Femur (tissue), 1 donor: ENCODE results near the gene NBEAL1.
"Not testable (repeated sequence)": the region's sequence is repeated elsewhere in the genome, so short reads cannot be mapped to it uniquely, and the experiment has no call there.

Source experiments
- DNase-seq: peaks from one replicate; pipeline ENCODE4 v3.0.0-alpha.2; 2017

Gene NBEAL1

DNA sequence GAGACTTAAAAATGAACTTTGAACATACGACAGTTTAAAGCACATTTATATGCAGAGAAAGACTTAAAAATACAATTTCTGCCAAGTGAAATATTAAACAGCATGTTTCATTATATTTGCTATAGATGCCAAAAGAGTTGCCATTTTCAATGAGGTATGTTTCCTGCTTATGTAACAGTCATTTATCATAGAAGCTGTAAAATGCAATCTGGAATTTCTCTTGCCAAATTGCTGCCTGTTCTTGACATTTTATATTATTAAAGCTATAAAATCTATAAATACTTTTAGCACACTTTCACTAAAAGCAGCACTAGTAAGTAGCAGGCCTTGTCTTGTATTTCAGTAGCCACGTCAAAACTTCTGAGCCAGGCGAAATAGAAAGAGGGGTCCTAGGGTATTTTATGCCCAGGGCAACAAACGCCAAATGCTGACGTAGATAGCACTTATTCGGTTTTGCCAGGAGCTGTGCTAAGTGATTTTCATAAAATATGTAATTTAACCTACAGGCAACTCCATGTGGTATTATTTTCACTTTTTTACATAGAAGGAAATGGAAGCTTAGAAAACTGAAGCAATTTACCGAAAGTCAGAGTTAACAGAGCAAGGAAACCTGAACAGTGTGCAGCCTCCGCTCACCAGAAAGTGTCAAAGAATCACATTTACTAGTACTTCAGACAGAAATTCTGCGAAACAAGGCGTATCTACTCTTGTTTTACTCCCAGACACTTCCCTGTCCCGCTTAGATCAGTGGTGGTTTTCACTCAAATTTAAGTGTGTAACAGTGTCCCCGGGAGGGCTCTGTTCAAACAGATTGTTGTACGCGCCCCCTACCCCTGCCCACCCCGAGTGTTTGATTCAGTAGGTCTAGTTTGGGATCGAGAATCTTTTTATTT is 222.9 kb downstream of the NBEAL1 start:
- DNase-seq: no peak

DNA sequence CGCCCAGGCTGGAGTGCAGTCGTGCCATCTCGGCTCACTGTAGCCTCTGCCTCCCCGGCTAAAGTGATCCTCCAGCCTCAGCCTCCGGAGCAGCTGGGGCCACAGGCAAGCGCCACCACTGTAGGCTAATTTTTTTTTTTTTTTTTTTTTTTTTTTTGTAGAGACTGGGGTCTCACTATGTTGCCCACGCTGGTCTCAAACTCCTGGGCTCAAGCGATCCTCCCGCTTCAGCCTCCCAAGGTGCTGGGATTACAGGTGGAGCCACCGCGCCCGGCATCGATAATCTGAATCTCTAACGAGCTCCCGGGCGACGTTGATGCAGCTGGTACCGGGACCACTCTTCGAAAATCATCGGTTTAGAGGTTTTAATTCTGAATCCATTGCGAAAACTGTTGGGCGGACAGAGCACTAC is 223.6 kb downstream of the NBEAL1 start:
- no peak for DNase-seq

GRCh38 chr2:203238704-203239526 is 224.2 kb downstream of the NBEAL1 start, which contains the start of gene CYP20A1:
Gene CYP20A1, plus strand, starts transcription at chr2:203239018. Its CDS starts 45 bp downstream, at chr2:203239063.
- peak; percentile 98 for DNase-seq

DNA sequence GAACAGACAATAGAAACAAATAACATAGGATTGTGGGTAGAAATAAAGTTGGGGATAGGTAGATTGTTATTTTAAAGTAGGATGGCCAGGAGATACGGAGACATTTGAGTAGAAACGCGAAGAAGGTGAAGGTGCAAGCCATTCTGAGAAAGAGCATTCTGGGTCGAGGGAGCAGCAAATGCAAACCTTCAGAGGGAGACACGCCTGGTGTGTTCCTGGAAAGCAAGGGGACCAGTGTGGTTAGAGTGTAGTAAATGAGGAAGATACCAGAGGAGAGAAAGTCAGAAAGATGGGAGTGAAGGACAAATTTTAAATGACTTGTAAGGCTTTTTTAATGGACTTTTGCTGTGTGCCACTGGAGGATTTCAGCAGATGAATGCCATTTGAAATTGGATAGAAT is 225.8 kb downstream of the NBEAL1 start:
- DNase-seq: no peak

GRCh38 chr2:203242518-203242917 is 227.8 kb downstream of the NBEAL1 start:
- no peak for DNase-seq

GRCh38 chr2:203246646-203247045 is 232.0 kb downstream of the NBEAL1 start:
- no peak for DNase-seq

GRCh38 chr2:203252818-203253217 is 238.1 kb downstream of the NBEAL1 start:
- no peak for DNase-seq

DNA sequence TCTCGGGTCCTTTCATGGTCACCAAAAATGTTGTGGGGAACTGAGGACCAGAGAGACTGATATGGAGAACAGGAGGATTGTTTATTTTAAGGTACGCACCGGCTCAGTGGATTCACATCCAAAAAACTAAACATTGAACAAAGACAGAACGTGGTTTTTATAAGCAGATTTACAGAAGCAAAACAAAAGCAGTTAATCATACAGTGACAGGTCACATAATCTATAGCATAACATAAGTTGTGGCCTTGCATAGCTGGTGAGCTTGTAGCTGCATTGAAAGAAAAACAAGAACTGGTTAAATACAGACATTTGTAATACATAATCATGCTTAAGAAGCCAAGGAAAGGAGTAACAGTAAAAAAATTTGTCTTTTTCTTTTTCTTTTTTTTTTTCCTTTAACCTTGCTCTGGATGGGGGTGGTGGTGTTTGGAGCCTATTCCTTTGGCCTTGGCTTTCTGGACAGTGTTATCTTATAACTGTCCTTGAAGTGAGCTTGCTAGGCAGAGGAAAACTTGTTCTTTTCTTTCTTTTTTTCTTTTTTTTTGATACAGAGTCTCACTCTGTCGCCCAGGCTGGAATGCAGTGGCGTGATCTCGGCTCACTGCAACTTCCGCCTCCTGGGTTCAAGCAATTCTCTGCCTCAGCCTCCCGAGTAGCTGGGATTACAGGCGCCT is 238.9 kb downstream of the NBEAL1 start:
- not testable (repeated sequence) for DNase-seq

- no peak for DNase-seq
These were observed 246.9 kb downstream of the NBEAL1 start for GRCh38 chr2:203261326-203262159.
